Rectal smooth muscle tissue (tissue), 1 donor: ENCODE results near the gene PSAP.
A peak's percentile ranks its signal among the peaks of the same experiment; 100 is the strongest.

Experiments
- H3K27ac ChIP-seq: one replicate; pipeline ENCODE4 v1.7.0; 2013; ENCODE audit warnings: low read depth, low read length, inconsistent platforms
- H3K27me3 ChIP-seq: one replicate; pipeline ENCODE4 v1.7.0; 2013; ENCODE audit warnings: low read length; ENCODE audit not compliant: control insufficient read depth, insufficient read depth
- H3K36me3 ChIP-seq: one replicate; pipeline ENCODE4 v1.7.0; 2013; ENCODE audit warnings: low read length; ENCODE audit not compliant: control insufficient read depth, insufficient read depth
- H3K4me1 ChIP-seq: one replicate; pipeline ENCODE4 v1.7.0; 2013; ENCODE audit warnings: low read length; ENCODE audit not compliant: control insufficient read depth, insufficient read depth
- H3K4me3 ChIP-seq: one replicate; pipeline ENCODE4 v1.7.0; 2013; ENCODE audit warnings: low read length
- H3K9ac ChIP-seq: one replicate; pipeline ENCODE4 v1.7.0; 2013; ENCODE audit warnings: low read length

The PSAP gene

DNA sequence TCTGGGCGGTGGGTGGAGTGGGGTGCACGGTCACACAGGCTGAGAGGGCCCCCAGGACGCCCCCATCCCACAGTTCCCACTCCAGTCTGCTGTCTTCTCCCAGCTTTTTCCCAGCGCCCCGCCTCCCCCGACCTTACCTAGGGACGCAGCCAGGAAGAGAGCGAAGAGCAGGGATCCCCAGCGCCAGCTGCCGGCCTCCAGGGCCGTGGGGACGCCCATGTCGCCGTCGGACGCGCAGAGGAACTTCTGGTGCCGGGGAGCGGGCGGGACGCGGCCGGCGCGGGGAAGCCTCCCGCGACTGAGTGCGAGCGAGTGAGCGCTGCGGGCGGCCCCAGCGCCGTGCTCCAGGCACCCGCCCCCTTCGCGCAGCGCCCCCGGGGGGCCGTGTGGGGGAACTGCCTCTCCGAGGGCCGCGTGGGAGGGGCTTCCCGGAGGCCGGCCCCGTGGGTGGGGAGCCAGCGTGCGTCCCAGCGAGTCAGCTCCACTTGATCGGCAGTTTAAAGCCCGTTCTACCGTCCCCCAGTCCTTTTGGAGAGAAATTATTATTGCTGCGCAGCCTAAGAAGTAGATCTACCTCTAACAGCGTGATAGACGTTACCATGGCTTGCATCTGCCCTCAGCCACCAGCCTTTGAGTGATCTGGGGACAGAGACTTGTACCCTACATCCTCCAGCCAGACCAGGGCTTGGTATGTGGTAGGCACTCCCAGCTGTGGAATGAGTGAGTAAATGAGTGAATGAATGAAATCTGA lies 77.7 kb downstream of the PSAP start, which contains the start of gene VSIR:
TSS of gene VSIR (minus strand) at position 300 of the 751 bp plus-strand sequence. CDS start at position 219, 81 bp downstream.
- no peaks in the 10 kb centered on the region for H3K27me3 ChIP-seq
- peak within 1 kb of the TSS; percentile 78 for H3K4me3 ChIP-seq
- H3K4me1 ChIP-seq: peaks cover 29% of the 10 kb centered on the region
- H3K36me3 ChIP-seq: no peaks in the 10 kb centered on the region
- peak within 1 kb of the TSS; percentile 79 for H3K9ac ChIP-seq
- peak within 1 kb of the TSS; percentile 88 for H3K27ac ChIP-seq

- H3K4me3 ChIP-seq: peak overlapping the region; percentile 78
- H3K36me3 ChIP-seq: no peaks in the 10 kb centered on the region
- H3K27ac ChIP-seq: peak overlapping the region; percentile 88
- peaks cover 31% of the 10 kb centered on the region for H3K4me1 ChIP-seq
- peak overlapping the region; percentile 79 for H3K9ac ChIP-seq
- no peaks in the 10 kb centered on the region for H3K27me3 ChIP-seq
Measured at GRCh38 chr10:71772832-71773220, 78.2 kb downstream of the PSAP start.

GRCh38 chr10:71771821-71772617 lies 79.0 kb downstream of the PSAP start:
- peak overlapping the region; percentile 79 for H3K9ac ChIP-seq
- no peaks in the 10 kb centered on the region for H3K27me3 ChIP-seq
- H3K4me1 ChIP-seq: peaks cover 39% of the 10 kb centered on the region
- peak overlapping the region; percentile 78 for H3K4me3 ChIP-seq
- H3K27ac ChIP-seq: peak overlapping the region; percentile 88
- H3K36me3 ChIP-seq: no peaks in the 10 kb centered on the region

DNA sequence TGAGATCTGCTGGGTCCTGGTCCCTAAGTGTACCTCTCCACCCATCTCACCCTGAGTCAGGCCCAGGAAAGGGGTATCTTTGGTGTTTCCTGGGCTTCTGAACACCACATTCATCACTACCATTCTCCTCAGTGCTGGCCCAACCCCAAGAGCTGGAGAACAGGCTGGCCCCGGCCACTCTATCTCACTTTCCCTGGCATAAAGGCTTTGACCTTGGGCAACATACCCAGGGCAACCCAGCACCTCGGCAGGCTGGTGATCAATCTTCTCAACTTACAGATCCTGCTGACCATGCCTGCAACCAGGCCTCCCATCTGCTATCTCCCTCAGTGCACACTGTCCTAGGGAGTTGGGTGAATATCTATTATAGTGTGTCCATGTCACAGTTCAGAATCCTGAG lies 79.8 kb downstream of the PSAP start:
- Histone ChIP-seq H3K4me1 (peaks cover 41% of the 10 kb centered on the region), H3K36me3 (no peaks in the 10 kb centered on the region), H3K27me3 (no peaks in the 10 kb centered on the region), H3K9ac (no peak overlapping the region), H3K4me3 (peak overlapping the region; percentile 78), H3K27ac (peak overlapping the region; percentile 72)

- Histone ChIP-seq H3K27me3 (no peaks in the 10 kb centered on the region), H3K4me3 (peak overlapping the region; percentile 78), H3K36me3 (no peaks in the 10 kb centered on the region), H3K27ac (peak overlapping the region; percentile 72), H3K4me1 (peaks cover 42% of the 10 kb centered on the region), H3K9ac (no peak overlapping the region)
Measured at GRCh38 chr10:71770789-71771188, 80.3 kb downstream of the PSAP start.

DNA sequence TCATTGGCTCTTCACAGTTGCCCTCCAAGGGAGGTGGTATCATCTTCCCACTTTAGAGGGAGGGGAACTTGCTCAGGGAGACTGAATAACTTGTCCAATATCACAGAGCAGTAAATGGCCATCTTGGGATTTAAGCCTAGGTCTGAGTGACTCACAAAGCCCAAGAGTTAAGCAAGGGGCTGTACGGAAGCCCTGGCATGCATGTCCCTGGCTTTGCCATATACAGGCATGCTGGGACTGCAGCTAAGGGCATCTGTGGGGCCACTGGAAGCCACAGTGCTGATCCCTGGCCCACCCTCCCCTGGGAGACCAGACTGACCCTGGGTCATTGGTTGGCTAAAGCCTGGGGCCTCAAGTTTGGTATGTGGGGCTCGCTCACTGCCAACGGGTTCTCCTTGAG lies 80.8 kb downstream of the PSAP start:
- peak overlapping the region; percentile 50 for H3K27ac ChIP-seq
- H3K36me3 ChIP-seq: no peaks in the 10 kb centered on the region
- no peak overlapping the region for H3K9ac ChIP-seq
- peak overlapping the region; percentile 78 for H3K4me3 ChIP-seq
- H3K4me1 ChIP-seq: peaks cover 47% of the 10 kb centered on the region
- no peaks in the 10 kb centered on the region for H3K27me3 ChIP-seq

- H3K9ac ChIP-seq: peak overlapping the region; percentile 22
- no peaks in the 10 kb centered on the region for H3K27me3 ChIP-seq
- H3K4me3 ChIP-seq: peak overlapping the region; percentile 78
- peaks cover 56% of the 10 kb centered on the region for H3K4me1 ChIP-seq
- peak overlapping the region; percentile 75 for H3K27ac ChIP-seq
- H3K36me3 ChIP-seq: peaks cover 3% of the 10 kb centered on the region
Measured at GRCh38 chr10:71769279-71769823, 81.7 kb downstream of the PSAP start.

- Histone ChIP-seq H3K27ac (peak overlapping the region; percentile 60), H3K4me1 (peaks cover 59% of the 10 kb centered on the region), H3K4me3 (peak overlapping the region; percentile 21), H3K9ac (no peak overlapping the region), H3K36me3 (peaks cover 4% of the 10 kb centered on the region), H3K27me3 (no peaks in the 10 kb centered on the region)
Measured at GRCh38 chr10:71767420-71768035, 83.5 kb downstream of the PSAP start.

DNA sequence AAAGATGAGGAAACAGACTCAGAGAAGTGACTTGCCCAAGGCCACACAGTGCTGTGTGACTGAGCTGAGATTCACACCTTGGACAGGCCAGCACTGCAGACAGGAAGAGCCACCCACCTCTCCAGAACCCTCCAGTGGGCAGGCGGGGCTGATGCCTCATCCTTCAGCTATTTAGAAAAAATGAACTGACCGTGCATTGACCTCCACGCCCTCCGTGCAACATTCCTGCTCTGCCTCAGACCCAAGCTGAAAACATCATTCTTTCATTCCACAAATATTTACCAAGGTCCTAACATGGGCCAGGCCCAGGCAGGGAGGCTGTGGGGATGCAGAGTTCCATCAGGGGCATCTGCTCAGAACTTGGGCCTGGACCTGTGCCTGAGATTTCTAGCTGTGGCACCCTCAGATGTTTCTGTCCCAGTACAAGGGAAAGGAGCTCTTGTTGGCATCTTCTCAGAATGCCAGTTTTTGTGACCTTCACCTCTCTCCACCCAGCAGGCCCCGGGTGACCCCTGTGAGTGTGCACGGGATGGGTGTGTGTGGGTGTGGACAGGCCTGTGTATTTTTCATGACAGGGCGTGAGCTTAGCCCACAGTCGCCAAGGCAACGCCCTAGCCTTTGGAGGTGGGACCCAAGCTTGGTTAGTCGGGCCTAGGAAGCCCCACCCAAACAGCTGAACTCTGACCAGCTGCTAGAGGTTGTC lies 84.2 kb downstream of the PSAP start:
- peaks cover 6% of the 10 kb centered on the region for H3K36me3 ChIP-seq
- no peak overlapping the region for H3K4me3 ChIP-seq
- H3K27ac ChIP-seq: peak overlapping the region; percentile 60
- H3K27me3 ChIP-seq: no peaks in the 10 kb centered on the region
- peaks cover 55% of the 10 kb centered on the region for H3K4me1 ChIP-seq
- H3K9ac ChIP-seq: no peak overlapping the region
